GM23338 (cell line): ENCODE results near the gene ACBD4. TPM values are rescaled to one million over a fixed set of nuclear protein-coding genes. Genes with fewer than 3 reads are reported as not detected.

Experiments used
- ATAC-seq: fragments of 200-7000 bp; cut with Tn5 transposase; 3 replicates; pipeline ENCODE4 v1.9.1; 2020
- DNase-seq: peaks from one replicate; pipeline ENCODE4 v3.0.0-alpha.2; 2015; ENCODE audit warnings: low spot score
- H2AFZ ChIP-seq: fragments of 200-600 bp; sonication (generic); 2 replicates; pipeline ENCODE4 v1.8.0; 2016; ENCODE audit warnings: antibody characterized with exemption, mild to moderate bottlenecking, moderate library complexity
- H3F3A ChIP-seq: fragments of 200-600 bp; sonication (generic); replicated peaks from 2 replicates; pipeline ENCODE4 v1.8.0; 2017; ENCODE audit warnings: antibody characterized with exemption, mixed run types, low read depth
- H3K27ac ChIP-seq: fragments of 200-600 bp; sonication (generic); 2 replicates; pipeline ENCODE4 v1.6.1; 2016; ENCODE audit warnings: low read depth
- H3K27me3 ChIP-seq: fragments of 200-600 bp; sonication (generic); 2 replicates; pipeline ENCODE4 v1.8.0; 2016; ENCODE audit warnings: mild to moderate bottlenecking, mixed run types, moderate library complexity; ENCODE audit not compliant: insufficient read depth
- H3K36me3 ChIP-seq: fragments of 200-600 bp; sonication (generic); 2 replicates; pipeline ENCODE4 v1.8.0; 2016; ENCODE audit warnings: mild to moderate bottlenecking; ENCODE audit not compliant: insufficient read depth
- H3K4me1 ChIP-seq: fragments of 200-600 bp; sonication (generic); 2 replicates; pipeline ENCODE4 v1.8.0; 2016; ENCODE audit warnings: mild to moderate bottlenecking, moderate library complexity; ENCODE audit not compliant: insufficient read depth
- H3K4me2 ChIP-seq: fragments of 200-600 bp; sonication (generic); 2 replicates; pipeline ENCODE4 v1.7.1; 2017; ENCODE audit warnings: mixed run types
- H3K4me3 ChIP-seq: fragments of 200-600 bp; sonication (generic); 2 replicates; pipeline ENCODE4 v1.6.1; 2016; ENCODE audit warnings: mixed run types
- H3K79me2 ChIP-seq: fragments of 200-600 bp; sonication (generic); replicated peaks from 2 replicates; pipeline ENCODE4 v1.8.0; 2017; ENCODE audit warnings: mild to moderate bottlenecking; ENCODE audit not compliant: insufficient read depth
- H3K9me2 ChIP-seq: fragments of 200-600 bp; sonication (generic); 2 replicates; pipeline ENCODE4 v1.8.0; 2017; ENCODE audit not compliant: insufficient read depth
- H4K20me1 ChIP-seq: fragments of 200-600 bp; sonication (generic); replicated peaks from 2 replicates; pipeline ENCODE4 v1.8.0; 2017; ENCODE audit warnings: mild to moderate bottlenecking; ENCODE audit not compliant: insufficient read depth
- H3K27ac Mint-ChIP-seq: 2 replicates; pipeline ENCODE4 v1.8.0; 2020; ENCODE audit warnings: inconsistent platforms, mild to moderate bottlenecking, moderate library complexity, mixed read lengths
- H3K27me3 Mint-ChIP-seq: 3 replicates; pipeline ENCODE4 v1.8.0; 2022; ENCODE audit warnings: low read depth, mild to moderate bottlenecking, moderate library complexity, mixed read lengths, inconsistent platforms; ENCODE audit not compliant: insufficient read depth, poor library complexity
- H3K36me3 Mint-ChIP-seq: 3 replicates; pipeline ENCODE4 v1.8.0; 2021; ENCODE audit warnings: low read depth, mild to moderate bottlenecking, inconsistent platforms, moderate library complexity, mixed read lengths
- H3K4me1 Mint-ChIP-seq: 3 replicates; pipeline ENCODE4 v1.8.0; 2020; ENCODE audit warnings: mild to moderate bottlenecking, inconsistent platforms, mixed read lengths
- H3K4me3 Mint-ChIP-seq: 3 replicates; pipeline ENCODE4 v1.8.0; 2021; ENCODE audit warnings: moderate library complexity, mild to moderate bottlenecking, inconsistent platforms, mixed read lengths
- H3K9me3 Mint-ChIP-seq: 3 replicates; pipeline ENCODE4 v1.8.0; 2020; ENCODE audit warnings: moderate library complexity, mild to moderate bottlenecking, inconsistent platforms, mixed read lengths
- CREB1 ChIP-seq: fragments of 250-450 bp; sonication (Bioruptor Pico); IDR thresholded peaks from 2 replicates; pipeline ENCODE4 v1.5.0; 2020; ENCODE audit warnings: low read depth, mild to moderate bottlenecking, moderate library complexity
- ETS1 ChIP-seq: IDR thresholded peaks from 2 replicates; pipeline ENCODE4 v1.6.1; 2016; ENCODE audit warnings: antibody characterized with exemption
- EZH2 ChIP-seq: fragments of 200-600 bp; sonication (generic); IDR thresholded peaks from one replicate; pipeline ENCODE4 v1.8.0; 2017; ENCODE audit warnings: antibody characterized with exemption, mild to moderate bottlenecking, low read depth; ENCODE audit not compliant: unreplicated experiment
- EZH2phosphoT487 ChIP-seq: fragments of 200-600 bp; sonication (generic); IDR thresholded peaks from one replicate; pipeline ENCODE4 v1.8.1; 2018; ENCODE audit warnings: antibody characterized with exemption; ENCODE audit not compliant: unreplicated experiment
- JUNB ChIP-seq: IDR thresholded peaks from one replicate; pipeline ENCODE4 v1.6.1; 2016; ENCODE audit warnings: antibody characterized with exemption; ENCODE audit not compliant: unreplicated experiment
- NANOG ChIP-seq: IDR thresholded peaks from 2 replicates; pipeline ENCODE4 v1.6.1; 2016; ENCODE audit warnings: antibody characterized with exemption, borderline replicate concordance
- POLR2AphosphoS5 ChIP-seq: IDR thresholded peaks from 2 replicates; pipeline ENCODE4 v1.6.1; 2016; ENCODE audit warnings: antibody characterized with exemption, low read depth
- STAT1 ChIP-seq: IDR thresholded peaks from one replicate; pipeline ENCODE4 v1.6.1; 2016; ENCODE audit warnings: antibody characterized with exemption; ENCODE audit not compliant: unreplicated experiment
- ZNF114 ChIP-seq: fragments of 250-450 bp; sonication (Bioruptor Pico); IDR thresholded peaks from 2 replicates; pipeline ENCODE4 v1.5.0; 2020; ENCODE audit warnings: mild to moderate bottlenecking, moderate library complexity
- ZNF331 ChIP-seq: fragments of 250-450 bp; sonication (Bioruptor Pico); IDR thresholded peaks from 2 replicates; pipeline ENCODE4 v1.5.0; 2020; ENCODE audit warnings: low read depth, mild to moderate bottlenecking, moderate library complexity
- ZNF462 ChIP-seq: fragments of 250-450 bp; sonication (Bioruptor Pico); IDR thresholded peaks from 2 replicates; pipeline ENCODE4 v1.5.0; 2020; ENCODE audit warnings: mild to moderate bottlenecking, moderate library complexity
- polyA plus RNA-seq: library from polyadenylated mRNA; unstranded; fragments of >200 nt; fragmentation: Nextera tagmentation; extraction: Ambion mirVana; gene quantifications from 2 replicates; pipeline ENCODE4 v1.2.1, GENCODE V29; 2016
- total RNA-seq: library from RNA; depleted of rRNA; stranded (reverse); fragments of >200 nt; shearing (Covaris generic); gene quantifications from 2 replicates; pipeline ENCODE4 v1.2.3, GENCODE V29; 2014
- TF ChIP-seq, protein P1 (sequence below), 2 experiments: fragments of 200-600 bp in 1 of 2; sonication (generic) in 1 of 2; conservative IDR thresholded peaks; 2 replicates each; pipeline versions ENCODE4 v1.5.1 to v1.6.1; 2016 to 2017; ENCODE audit warnings: antibody characterized with exemption in 2 of 2, low read depth in 2 of 2, mild to moderate bottlenecking in 2 of 2, moderate library complexity in 1 of 2
- TF ChIP-seq, protein P2 (sequence below): IDR thresholded peaks from one replicate; pipeline ENCODE4 v1.6.1; 2018; ENCODE audit warnings: antibody characterized with exemption; ENCODE audit not compliant: unreplicated experiment

ACBD4 gene
- total and polyA plus RNA-seq, 2 experiments from 2014 or later: 4.5 to 6.7 TPM

DNA sequence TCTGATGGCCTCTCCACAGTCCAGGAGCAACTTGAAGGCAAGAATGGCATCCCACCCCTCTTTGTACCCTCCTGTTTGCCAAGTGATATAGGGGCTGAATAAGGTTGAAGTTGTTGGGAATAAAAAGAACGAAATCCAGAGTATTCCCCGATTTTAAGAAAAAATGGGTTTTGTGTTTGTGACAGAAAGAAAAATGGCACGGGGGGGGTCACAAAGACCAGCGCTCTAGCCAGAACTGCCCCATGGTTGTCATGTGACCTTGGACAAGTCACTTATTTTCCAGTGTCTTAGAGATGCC lies 11.1 kb downstream of the ACBD4 start:
- H3K4me3 ChIP-seq: peak overlapping the region; percentile 62
- H3K4me3 Mint-ChIP-seq: peak overlapping the region; percentile 100

More for the DNA sequence above, 11.1 kb downstream of the ACBD4 start:
- Histone ChIP-seq H2AFZ (no peak overlapping the region), H3K9me2 (no peaks in the 10 kb centered on the region), H3K36me3 (no peaks in the 10 kb centered on the region), H3K27ac (peak overlapping the region; percentile 97), H3K4me2 (peak overlapping the region; percentile 73), H4K20me1 (peaks cover 12% of the 10 kb centered on the region; the same call in 1 of the 2 replicates), H3F3A (peaks cover 11% of the 10 kb centered on the region), H3K79me2 (peaks cover 22% of the 10 kb centered on the region), H3K27me3 (peaks cover 5% of the 10 kb centered on the region; the same call in 1 of the 2 replicates), H3K4me1 (peaks cover 34% of the 10 kb centered on the region)
- Mint-ChIP-seq H3K4me1 (peaks cover 40% of the 10 kb centered on the region), H3K9me3 (no peaks in the 10 kb centered on the region), H3K27me3 (peaks cover 41% of the 10 kb centered on the region), H3K27ac (peak overlapping the region; percentile 100), H3K36me3 (peaks cover 12% of the 10 kb centered on the region)
- DNase-seq: no peak
- ATAC-seq: no peak
- TF ChIP-seq ZNF462 (CRISPR knock-in tag) (no peak), NANOG (no peak), ETS1 (no peak), STAT1 (no peak), EZH2 (no peak), JUNB (no peak), ZNF331 (CRISPR knock-in tag) (no peak), EZH2phosphoT487 (no peak), POLR2AphosphoS5 (no peak), ZNF114 (CRISPR knock-in tag) (no peak), CREB1 (CRISPR knock-in tag) (no peak)
- TF ChIP-seq, protein P1, sequence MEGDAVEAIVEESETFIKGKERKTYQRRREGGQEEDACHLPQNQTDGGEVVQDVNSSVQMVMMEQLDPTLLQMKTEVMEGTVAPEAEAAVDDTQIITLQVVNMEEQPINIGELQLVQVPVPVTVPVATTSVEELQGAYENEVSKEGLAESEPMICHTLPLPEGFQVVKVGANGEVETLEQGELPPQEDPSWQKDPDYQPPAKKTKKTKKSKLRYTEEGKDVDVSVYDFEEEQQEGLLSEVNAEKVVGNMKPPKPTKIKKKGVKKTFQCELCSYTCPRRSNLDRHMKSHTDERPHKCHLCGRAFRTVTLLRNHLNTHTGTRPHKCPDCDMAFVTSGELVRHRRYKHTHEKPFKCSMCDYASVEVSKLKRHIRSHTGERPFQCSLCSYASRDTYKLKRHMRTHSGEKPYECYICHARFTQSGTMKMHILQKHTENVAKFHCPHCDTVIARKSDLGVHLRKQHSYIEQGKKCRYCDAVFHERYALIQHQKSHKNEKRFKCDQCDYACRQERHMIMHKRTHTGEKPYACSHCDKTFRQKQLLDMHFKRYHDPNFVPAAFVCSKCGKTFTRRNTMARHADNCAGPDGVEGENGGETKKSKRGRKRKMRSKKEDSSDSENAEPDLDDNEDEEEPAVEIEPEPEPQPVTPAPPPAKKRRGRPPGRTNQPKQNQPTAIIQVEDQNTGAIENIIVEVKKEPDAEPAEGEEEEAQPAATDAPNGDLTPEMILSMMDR (conservative IDR thresholded peaks at IDR 0.05; ENCODE audit: low read depth in 2 of 2): no peak
- TF ChIP-seq, protein P2, sequence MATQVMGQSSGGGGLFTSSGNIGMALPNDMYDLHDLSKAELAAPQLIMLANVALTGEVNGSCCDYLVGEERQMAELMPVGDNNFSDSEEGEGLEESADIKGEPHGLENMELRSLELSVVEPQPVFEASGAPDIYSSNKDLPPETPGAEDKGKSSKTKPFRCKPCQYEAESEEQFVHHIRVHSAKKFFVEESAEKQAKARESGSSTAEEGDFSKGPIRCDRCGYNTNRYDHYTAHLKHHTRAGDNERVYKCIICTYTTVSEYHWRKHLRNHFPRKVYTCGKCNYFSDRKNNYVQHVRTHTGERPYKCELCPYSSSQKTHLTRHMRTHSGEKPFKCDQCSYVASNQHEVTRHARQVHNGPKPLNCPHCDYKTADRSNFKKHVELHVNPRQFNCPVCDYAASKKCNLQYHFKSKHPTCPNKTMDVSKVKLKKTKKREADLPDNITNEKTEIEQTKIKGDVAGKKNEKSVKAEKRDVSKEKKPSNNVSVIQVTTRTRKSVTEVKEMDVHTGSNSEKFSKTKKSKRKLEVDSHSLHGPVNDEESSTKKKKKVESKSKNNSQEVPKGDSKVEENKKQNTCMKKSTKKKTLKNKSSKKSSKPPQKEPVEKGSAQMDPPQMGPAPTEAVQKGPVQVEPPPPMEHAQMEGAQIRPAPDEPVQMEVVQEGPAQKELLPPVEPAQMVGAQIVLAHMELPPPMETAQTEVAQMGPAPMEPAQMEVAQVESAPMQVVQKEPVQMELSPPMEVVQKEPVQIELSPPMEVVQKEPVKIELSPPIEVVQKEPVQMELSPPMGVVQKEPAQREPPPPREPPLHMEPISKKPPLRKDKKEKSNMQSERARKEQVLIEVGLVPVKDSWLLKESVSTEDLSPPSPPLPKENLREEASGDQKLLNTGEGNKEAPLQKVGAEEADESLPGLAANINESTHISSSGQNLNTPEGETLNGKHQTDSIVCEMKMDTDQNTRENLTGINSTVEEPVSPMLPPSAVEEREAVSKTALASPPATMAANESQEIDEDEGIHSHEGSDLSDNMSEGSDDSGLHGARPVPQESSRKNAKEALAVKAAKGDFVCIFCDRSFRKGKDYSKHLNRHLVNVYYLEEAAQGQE: no peak
